HL-60 (cell line): ENCODE measurements around the gene BOK.

Experiments used
- DNase-seq, 2 experiments: peaks; one replicate each; pipeline ENCODE4 v3.0.0-alpha.2; 2010 to 2020; ENCODE audit warnings: low read depth in 1 of 2, low spot score in 1 of 2
- H3K27ac ChIP-seq: fragments of 250-450 bp; sonication (Bioruptor Pico); replicated peaks from 2 replicates; pipeline ENCODE4 v1.5.1; 2020; ENCODE audit warnings: mild to moderate bottlenecking, moderate library complexity
- H3K27me3 ChIP-seq: fragments of 250-450 bp; sonication (Bioruptor Pico); 2 replicates; pipeline ENCODE4 v1.5.1; 2021; ENCODE audit warnings: mild to moderate bottlenecking, moderate library complexity; ENCODE audit not compliant: insufficient read depth, poor library complexity, severe bottlenecking
- H3K4me3 ChIP-seq: replicated peaks from 2 replicates; pipeline ENCODE4 v1.5.1; 2011; ENCODE audit warnings: mild to moderate bottlenecking, control low read depth, low read length; ENCODE audit not compliant: insufficient read depth
- CTCF ChIP-seq: IDR thresholded peaks from one replicate; pipeline ENCODE4 v1.5.1; 2011; ENCODE audit warnings: low read length, control low read depth, inconsistent platforms; ENCODE audit not compliant: insufficient read depth
- GABPA ChIP-seq: IDR thresholded peaks from 2 replicates; pipeline ENCODE4 v1.6.1; 2012; ENCODE audit warnings: low read depth
- POLR2AphosphoS5 ChIP-seq: IDR thresholded peaks from 2 replicates; pipeline ENCODE4 v1.6.1; 2012; ENCODE audit warnings: low read depth
- REST ChIP-seq: IDR thresholded peaks from 2 replicates; pipeline ENCODE4 v1.6.1; 2012; ENCODE audit warnings: low read depth; ENCODE audit not compliant: insufficient replicate concordance
- SPI1 ChIP-seq: IDR thresholded peaks from 2 replicates; pipeline ENCODE4 v1.6.1; 2012; ENCODE audit warnings: low read depth, mild to moderate bottlenecking, borderline replicate concordance

Gene BOK

GRCh38 chr2:241563571-241563980, 5.0 kb downstream of the BOK start:
- no peak for DNase-seq
- no peak overlapping the region for H3K4me3 ChIP-seq
- peaks cover 9% of the 10 kb centered on the region for H3K27me3 ChIP-seq
- H3K27ac ChIP-seq: no peak overlapping the region
- TF ChIP-seq REST (no peak), SPI1 (no peak), GABPA (no peak), CTCF (no peak), POLR2AphosphoS5 (no peak)

DNA sequence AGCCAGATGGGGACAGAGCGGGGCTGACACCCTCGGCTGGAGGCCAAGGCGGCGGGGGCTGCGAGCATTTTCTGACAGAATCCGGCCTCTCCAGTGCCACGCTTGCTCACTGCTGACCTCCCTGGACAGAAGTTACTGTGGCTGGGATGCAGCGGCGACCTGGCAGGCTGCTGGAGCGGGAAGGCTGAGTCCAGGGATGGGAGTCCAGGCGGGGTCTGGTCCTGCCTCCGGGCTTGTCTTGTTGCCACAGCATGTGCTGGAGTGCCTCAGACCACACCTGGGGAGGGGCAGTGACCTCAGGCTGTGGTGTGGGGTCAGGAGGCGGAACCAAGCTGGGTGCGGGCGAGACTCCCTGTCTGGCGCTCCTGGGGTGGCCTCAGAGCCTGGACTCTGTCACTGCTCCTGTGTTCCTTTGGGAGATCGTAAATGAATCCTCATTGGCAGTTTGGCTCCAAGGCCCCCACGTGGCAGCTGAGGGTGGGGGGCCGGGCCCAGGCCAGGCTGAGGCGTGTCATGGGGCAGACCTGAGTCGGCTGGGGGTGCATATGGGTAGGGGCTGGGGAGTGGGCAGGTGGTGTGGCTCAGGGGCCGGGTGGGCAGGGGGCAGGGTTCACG, 5.5 kb downstream of the BOK start:
- no peak for DNase-seq
- no peak for TF ChIP-seq POLR2AphosphoS5
- TF ChIP-seq CTCF: no peak
- no peak for TF ChIP-seq GABPA
- no peak for TF ChIP-seq REST
- no peak for TF ChIP-seq SPI1
- peaks cover 9% of the 10 kb centered on the region for H3K27me3 ChIP-seq
- H3K4me3 ChIP-seq: no peak overlapping the region
- H3K27ac ChIP-seq: no peak overlapping the region

- DNase-seq: no peak
- no peak for TF ChIP-seq SPI1
- TF ChIP-seq REST: no peak
- TF ChIP-seq POLR2AphosphoS5: no peak
- no peak for TF ChIP-seq CTCF
- no peak for TF ChIP-seq GABPA
- Histone ChIP-seq H3K27ac (no peak overlapping the region), H3K4me3 (no peak overlapping the region), H3K27me3 (peaks cover 6% of the 10 kb centered on the region)
Observed at GRCh38 chr2:241564596-241565410, 6.3 kb downstream of the BOK start.
